Endodermal cell (in vitro differentiated cells): ENCODE results near the gene PDCD1. TPM values are rescaled to one million over a fixed set of nuclear protein-coding genes. Genes with fewer than 3 reads are reported as not detected.

Experiments used
- DNase-seq: peaks from one replicate; pipeline ENCODE4 v3.0.0-alpha.2; 2017
- H3K27ac ChIP-seq: 2 replicates; pipeline ENCODE4 v1.5.1; 2013; ENCODE audit warnings: mild to moderate bottlenecking, low read depth, low read length, moderate library complexity
- H3K27me3 ChIP-seq: 2 replicates; pipeline ENCODE4 v1.6.1; 2013; ENCODE audit warnings: mild to moderate bottlenecking, low read length, moderate library complexity; ENCODE audit not compliant: insufficient read depth, control insufficient read depth, poor library complexity, severe bottlenecking
- H3K36me3 ChIP-seq: 2 replicates; pipeline ENCODE4 v1.7.0; 2013; ENCODE audit warnings: mild to moderate bottlenecking, low read length, moderate library complexity; ENCODE audit not compliant: control insufficient read depth, insufficient read depth
- H3K4me1 ChIP-seq: one replicate; pipeline ENCODE4 v1.7.0; 2013; ENCODE audit warnings: low read length; ENCODE audit not compliant: control insufficient read depth, insufficient read depth
- H3K4me3 ChIP-seq: 2 replicates; pipeline ENCODE4 v1.5.1; 2013; ENCODE audit warnings: mild to moderate bottlenecking, low read length, moderate library complexity
- H3K9ac ChIP-seq: 2 replicates; pipeline ENCODE4 v1.6.1; 2013; ENCODE audit warnings: mild to moderate bottlenecking, low read length, moderate library complexity; ENCODE audit not compliant: poor library complexity, severe bottlenecking; ENCODE audit errors: extremely low read depth
- H3K9me3 ChIP-seq: 2 replicates; pipeline ENCODE4 v1.6.1; 2013; ENCODE audit warnings: mild to moderate bottlenecking, low read length, moderate library complexity; ENCODE audit not compliant: control insufficient read depth
- H3K27ac Mint-ChIP-seq: 2 replicates; pipeline ENCODE4 v1.8.0; 2020; ENCODE audit warnings: mixed read lengths
- H3K27me3 Mint-ChIP-seq: 2 replicates; pipeline ENCODE4 v1.8.0; 2021; ENCODE audit warnings: mild to moderate bottlenecking, mixed read lengths; ENCODE audit not compliant: insufficient read depth
- H3K36me3 Mint-ChIP-seq: 2 replicates; pipeline ENCODE4 v1.8.0; 2020; ENCODE audit warnings: low read depth, mixed read lengths
- H3K4me1 Mint-ChIP-seq: 2 replicates; pipeline ENCODE4 v1.8.0; 2020; ENCODE audit warnings: mixed read lengths
- H3K4me3 Mint-ChIP-seq: 2 replicates; pipeline ENCODE4 v1.8.0; 2020; ENCODE audit warnings: mild to moderate bottlenecking, moderate library complexity, mixed read lengths
- H3K9me3 Mint-ChIP-seq: 2 replicates; pipeline ENCODE4 v1.8.0; 2020; ENCODE audit warnings: mild to moderate bottlenecking, mixed read lengths
- WGBS, 2 experiments: methylation state at CpG; one replicate each; pipeline versions ENCODE4 v1.1.5 to v1.1.7; 2013; ENCODE audit warnings: missing lambda C conversion rate in 2 of 2, mixed read lengths in 1 of 2; ENCODE audit not compliant: insufficient coverage in 1 of 2, insufficient read length in 1 of 2; 5-methylcytosine and 5-hydroxymethylcytosine counted together
- total RNA-seq, 2 donors: library from RNA; stranded (reverse); fragmentation: NEBNext Ultra II Directional in 1 of 2; extraction: Animal tissue kit (Norgen Biotek cat#: 25700) in 1 of 2; gene quantifications; 2 replicates in 1 of 2; 3 replicates in 1 of 2; pipeline ENCODE4 v1.2.1, GENCODE V29; 2021
- TF ChIP-seq, protein P1 (sequence below): fragments of 200-600 bp; sonication (generic); conservative IDR thresholded peaks from 2 replicates; pipeline ENCODE4 v1.5.0; 2021; ENCODE audit warnings: antibody characterized with exemption, mild to moderate bottlenecking

PDCD1 gene
- total RNA-seq, 2 donors from 2014 or later, result 0.20 TPM; not detected in 1

DNA sequence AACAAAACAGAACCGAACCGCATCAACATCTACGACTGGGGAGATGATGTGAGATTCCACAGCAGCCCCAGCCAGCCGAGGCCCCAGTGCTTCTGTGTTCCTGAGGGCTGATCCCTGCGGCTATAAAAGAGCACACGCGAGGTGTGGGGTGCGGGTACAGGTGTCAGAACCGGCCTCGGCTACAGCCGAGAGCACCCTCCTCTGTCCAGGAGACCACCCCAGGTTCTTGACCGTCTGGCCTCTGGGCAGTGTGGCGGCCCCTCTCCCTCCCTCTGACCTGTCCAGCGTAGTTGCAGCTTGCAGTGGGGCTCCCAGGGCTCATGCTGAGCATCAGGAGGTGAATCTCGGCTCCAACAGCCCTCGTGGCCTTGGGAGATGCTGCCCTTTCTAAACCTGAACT lies 34.6 kb upstream of the PDCD1 start:
- no peaks in the 10 kb centered on the region for H3K4me1 ChIP-seq
- no peak overlapping the region for H3K9ac ChIP-seq
- H3K27ac ChIP-seq, result no peak overlapping the region
- WGBS, 2 experiments, result 89 to 94% methylated on average over 10 to 16 of the region's 16 CpGs
- peak; percentile 38 for DNase-seq
- peaks cover 3% of the 10 kb centered on the region for H3K9me3 ChIP-seq
- no peaks in the 10 kb centered on the region for H3K27me3 ChIP-seq
- peaks cover 9% of the 10 kb centered on the region for H3K9me3 Mint-ChIP-seq
- H3K4me3 Mint-ChIP-seq, result no peak overlapping the region
- H3K36me3 Mint-ChIP-seq, result no peaks in the 10 kb centered on the region
- H3K27me3 Mint-ChIP-seq, result no peaks in the 10 kb centered on the region
- H3K4me1 Mint-ChIP-seq, result peaks cover 8% of the 10 kb centered on the region
- H3K36me3 ChIP-seq, result no peaks in the 10 kb centered on the region
- H3K27ac Mint-ChIP-seq, result no peak overlapping the region
- TF ChIP-seq, protein P1, sequence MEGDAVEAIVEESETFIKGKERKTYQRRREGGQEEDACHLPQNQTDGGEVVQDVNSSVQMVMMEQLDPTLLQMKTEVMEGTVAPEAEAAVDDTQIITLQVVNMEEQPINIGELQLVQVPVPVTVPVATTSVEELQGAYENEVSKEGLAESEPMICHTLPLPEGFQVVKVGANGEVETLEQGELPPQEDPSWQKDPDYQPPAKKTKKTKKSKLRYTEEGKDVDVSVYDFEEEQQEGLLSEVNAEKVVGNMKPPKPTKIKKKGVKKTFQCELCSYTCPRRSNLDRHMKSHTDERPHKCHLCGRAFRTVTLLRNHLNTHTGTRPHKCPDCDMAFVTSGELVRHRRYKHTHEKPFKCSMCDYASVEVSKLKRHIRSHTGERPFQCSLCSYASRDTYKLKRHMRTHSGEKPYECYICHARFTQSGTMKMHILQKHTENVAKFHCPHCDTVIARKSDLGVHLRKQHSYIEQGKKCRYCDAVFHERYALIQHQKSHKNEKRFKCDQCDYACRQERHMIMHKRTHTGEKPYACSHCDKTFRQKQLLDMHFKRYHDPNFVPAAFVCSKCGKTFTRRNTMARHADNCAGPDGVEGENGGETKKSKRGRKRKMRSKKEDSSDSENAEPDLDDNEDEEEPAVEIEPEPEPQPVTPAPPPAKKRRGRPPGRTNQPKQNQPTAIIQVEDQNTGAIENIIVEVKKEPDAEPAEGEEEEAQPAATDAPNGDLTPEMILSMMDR, result no peak
- H3K4me3 ChIP-seq, result no peak overlapping the region

DNA sequence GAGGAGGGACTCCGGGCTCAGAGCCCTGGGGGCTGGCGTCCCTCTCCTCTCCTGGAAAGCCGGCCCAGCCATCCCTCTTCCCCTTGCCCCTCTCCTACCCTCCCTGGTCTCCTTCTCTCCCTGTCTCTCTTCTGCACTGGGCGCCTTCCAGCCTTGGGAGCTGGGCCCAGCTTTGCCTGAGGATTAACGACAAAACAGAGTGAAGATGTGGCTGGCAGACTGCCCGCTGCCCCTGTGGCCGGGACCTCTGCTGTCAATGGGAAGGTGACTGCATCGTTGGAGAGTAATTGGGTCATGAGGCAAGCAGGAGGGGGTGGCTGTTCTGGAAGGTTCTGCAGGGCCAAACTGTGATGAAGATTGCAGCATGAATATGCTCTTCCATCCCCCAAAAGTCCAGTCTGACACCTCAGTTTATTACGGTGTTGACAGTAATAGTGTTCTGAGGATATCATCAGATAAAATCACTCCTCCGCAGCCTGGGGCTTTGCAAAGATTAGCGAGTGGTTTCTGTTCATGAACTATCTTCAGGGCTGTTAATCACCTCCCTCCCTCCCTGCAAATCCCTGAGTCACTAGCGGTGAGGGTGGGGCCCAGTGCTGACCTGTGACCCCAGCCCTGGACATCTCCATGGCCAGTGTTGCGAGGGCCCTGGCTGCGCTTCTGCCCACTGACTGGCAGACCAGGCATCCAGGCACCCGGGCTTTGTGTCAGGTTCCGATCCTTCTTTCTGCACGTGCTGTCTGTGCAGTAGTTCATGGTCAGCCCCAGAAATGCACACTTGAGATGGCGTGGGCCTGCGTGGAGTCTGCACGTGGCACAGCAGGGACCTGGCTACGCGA lies 33.8 kb upstream of the PDCD1 start:
- 89 to 92% methylated on average over 17 to 22 of the region's 22 CpGs for WGBS, 2 experiments
- TF ChIP-seq, protein P1, result no peak
- Histone ChIP-seq H3K4me1 (no peaks in the 10 kb centered on the region), H3K9ac (no peak overlapping the region), H3K27ac (no peak overlapping the region), H3K9me3 (peaks cover 3% of the 10 kb centered on the region), H3K4me3 (no peak overlapping the region), H3K27me3 (no peaks in the 10 kb centered on the region), H3K36me3 (no peaks in the 10 kb centered on the region)
- no peaks in the 10 kb centered on the region for H3K36me3 Mint-ChIP-seq
- no peak for DNase-seq
- H3K27ac Mint-ChIP-seq, result peak overlapping the region; percentile 44
- no peaks in the 10 kb centered on the region for H3K27me3 Mint-ChIP-seq
- H3K4me3 Mint-ChIP-seq, result no peak overlapping the region
- peaks cover 11% of the 10 kb centered on the region for H3K9me3 Mint-ChIP-seq
- H3K4me1 Mint-ChIP-seq, result peaks cover 8% of the 10 kb centered on the region

DNA sequence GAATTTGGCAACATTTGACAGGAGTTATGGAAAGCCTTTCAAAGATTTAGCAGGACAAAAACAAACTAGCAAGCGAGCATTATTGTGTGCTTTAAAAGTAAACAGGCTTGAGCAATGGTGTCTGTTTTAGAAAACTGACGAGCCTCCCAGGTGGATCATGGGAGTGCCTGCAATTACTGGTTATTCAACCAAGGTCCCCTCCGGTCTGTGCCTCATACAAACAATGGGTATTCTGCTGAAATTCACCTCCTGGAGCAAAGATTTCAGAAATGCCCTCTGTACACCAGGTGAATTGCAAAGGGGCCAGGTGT lies 33.2 kb upstream of the PDCD1 start:
- Histone ChIP-seq H3K9me3 (peaks cover 3% of the 10 kb centered on the region), H3K9ac (no peak overlapping the region), H3K4me3 (no peak overlapping the region), H3K36me3 (no peaks in the 10 kb centered on the region), H3K27me3 (no peaks in the 10 kb centered on the region), H3K4me1 (no peaks in the 10 kb centered on the region), H3K27ac (no peak overlapping the region)
- Mint-ChIP-seq H3K36me3 (no peaks in the 10 kb centered on the region), H3K4me3 (no peak overlapping the region), H3K4me1 (peaks cover 8% of the 10 kb centered on the region), H3K27me3 (no peaks in the 10 kb centered on the region), H3K9me3 (peaks cover 11% of the 10 kb centered on the region), H3K27ac (no peak overlapping the region)
- TF ChIP-seq, protein P1, result no peak
- no peak for DNase-seq
- 89 to 90% methylated on average over 3 of the region's 3 CpGs for WGBS, 2 experiments
